H1 (cell line): ENCODE results near the gene TBX5. TPM values are rescaled to one million over a fixed set of nuclear protein-coding genes. Genes with fewer than 3 reads are reported as not detected.

Experiments
- BRCA1 ChIP-seq: IDR thresholded peaks from 2 replicates; pipeline ENCODE4 v1.6.1; 2012; ENCODE audit warnings: low read depth, low read length, improper control_type of control experiment
- CHD1 ChIP-seq: IDR thresholded peaks from 2 replicates; pipeline ENCODE4 v1.6.1; 2012; ENCODE audit warnings: low read depth, low read length, improper control_type of control experiment
- EGR1 ChIP-seq: IDR thresholded peaks from 2 replicates; pipeline ENCODE4 v1.6.1; 2011; ENCODE audit warnings: low read depth, low read length, borderline replicate concordance
- KDM1A ChIP-seq: fragments of 200-600, 300-600 bp; sonication (generic); IDR thresholded peaks from 2 replicates; pipeline ENCODE4 v1.7.1; 2016; ENCODE audit warnings: mild to moderate bottlenecking, low read length, borderline replicate concordance
- MAX ChIP-seq: IDR thresholded peaks from 2 replicates; pipeline ENCODE4 v1.6.1; 2012; ENCODE audit warnings: inconsistent platforms
- POLR2A ChIP-seq, 2 experiments: IDR thresholded peaks; 1 replicate in 1 of 2; 2 replicates in 1 of 2; pipeline ENCODE4 v1.6.1; 2011; ENCODE audit warnings: low read depth in 2 of 2, low read length in 2 of 2, mild to moderate bottlenecking in 2 of 2; ENCODE audit errors: control extremely low read depth in 1 of 2
- RBBP5 ChIP-seq: IDR thresholded peaks from 2 replicates; pipeline ENCODE4 v1.7.1; 2012; ENCODE audit warnings: low read depth, mild to moderate bottlenecking, inconsistent platforms, low read length, moderate library complexity, borderline replicate concordance
- SAP30 ChIP-seq: fragments of 300-600 bp; sonication (generic); IDR thresholded peaks from 2 replicates; pipeline ENCODE4 v1.7.1; 2012; ENCODE audit warnings: low read length, moderate library complexity, mild to moderate bottlenecking, inconsistent platforms; ENCODE audit not compliant: insufficient read depth, insufficient replicate concordance
- SIRT6 ChIP-seq: IDR thresholded peaks from one replicate; pipeline ENCODE4 v1.7.1; 2012; ENCODE audit warnings: low read length, inconsistent platforms
- TCF12 ChIP-seq: IDR thresholded peaks from 2 replicates; pipeline ENCODE4 v1.6.1; 2011; ENCODE audit warnings: low read depth, mild to moderate bottlenecking, low read length
- polyA plus RNA-seq, 7 experiments: library from polyadenylated mRNA; depleted of rRNA in 3 of 7; stranded (reverse) in 5 of 7; unstranded in 2 of 7; fragments of >200 nt in 5 of 7; fragments of 200-250 nt in 2 of 7; gene quantifications; 1 replicate in 5 of 7; 2 replicates in 1 of 7; 4 replicates in 1 of 7; pipeline versions ENCODE4 v1.2.1 to v1.2.3, GENCODE V29; 2011 to 2013; ENCODE audit warnings: missing spikeins in 2 of 7, mixed read lengths in 2 of 7
- total RNA-seq: library from RNA; stranded (reverse); fragmentation: NEBNext Ultra II Directional; extraction: Animal tissue kit (Norgen Biotek cat#: 25700); gene quantifications from 2 replicates; pipeline ENCODE4 v1.2.1, GENCODE V29; 2021

Gene TBX5
- total and polyA plus RNA-seq, 2 of the 8 experiments (the other 6 are each of a cell fraction or from before 2014, with no cell fraction given), result 0.05 TPM; not detected in 1

GRCh38 chr12:114347861-114348260 is 58.1 kb downstream of the TBX5 start (continued):
- TF ChIP-seq RBBP5 (no peak), POLR2A (IDR thresholded peaks at IDR 0.05; ENCODE audit: control extremely low read depth in 1 of 2, low read depth in 2 of 2, low read length in 2 of 2) (no peak), BRCA1 (no peak), MAX (no peak), EGR1 (no peak), SIRT6 (no peak), KDM1A (no peak), SAP30 (no peak), CHD1 (no peak), TCF12 (no peak)
